Trophoblast cell (in vitro differentiated cells and primary cell): Measurements from ENCODE around the gene POMZP3.
"Not testable (repeated sequence)": the region's sequence is repeated elsewhere in the genome, so short reads cannot be mapped to it uniquely, and the experiment has no call there.

Experiments
- DNase-seq, 2 donors: peaks; one replicate each; pipeline ENCODE4 v3.0.0-alpha.2; 2016
- H2AFZ ChIP-seq: 2 replicates; pipeline ENCODE4 v1.6.1; 2013; ENCODE audit warnings: low read length, moderate library complexity, mild to moderate bottlenecking; ENCODE audit not compliant: insufficient read depth, poor library complexity
- H2AK5ac ChIP-seq: 2 replicates; pipeline ENCODE4 v1.6.1; 2013; ENCODE audit warnings: mild to moderate bottlenecking, low read length
- H2BK120ac ChIP-seq: 2 replicates; pipeline ENCODE4 v1.6.1; 2013; ENCODE audit warnings: low read length, mild to moderate bottlenecking, moderate library complexity; ENCODE audit not compliant: insufficient read depth, poor library complexity
- H2BK12ac ChIP-seq: 2 replicates; pipeline ENCODE4 v1.6.1; 2013; ENCODE audit warnings: mild to moderate bottlenecking, low read length, moderate library complexity
- H2BK5ac ChIP-seq: 2 replicates; pipeline ENCODE4 v1.6.1; 2013; ENCODE audit warnings: low read length, low read depth, moderate library complexity, mild to moderate bottlenecking; ENCODE audit not compliant: poor library complexity
- H3K14ac ChIP-seq: 2 replicates; pipeline ENCODE4 v1.6.1; 2013; ENCODE audit warnings: mild to moderate bottlenecking, low read length
- H3K18ac ChIP-seq: 2 replicates; pipeline ENCODE4 v1.6.1; 2013; ENCODE audit warnings: mild to moderate bottlenecking, low read length
- H3K23ac ChIP-seq: 2 replicates; pipeline ENCODE4 v1.6.1; 2013; ENCODE audit warnings: low read length
- H3K27ac ChIP-seq: 2 replicates; pipeline ENCODE4 v1.5.1; 2013; ENCODE audit warnings: low read depth, mild to moderate bottlenecking, inconsistent platforms, low read length, moderate library complexity
- H3K27me3 ChIP-seq: 2 replicates; pipeline ENCODE4 v1.6.1; 2013; ENCODE audit warnings: inconsistent platforms, mild to moderate bottlenecking, low read length, moderate library complexity; ENCODE audit not compliant: insufficient read depth
- H3K36me3 ChIP-seq, 2 experiments: 1 replicate in 1 of 2; 2 replicates in 1 of 2; pipeline ENCODE4 v1.6.1; 2013; ENCODE audit warnings: low read length in 2 of 2, mild to moderate bottlenecking in 2 of 2, moderate library complexity in 1 of 2; ENCODE audit not compliant: insufficient read depth in 2 of 2, control insufficient read depth in 1 of 2
- H3K4ac ChIP-seq: 2 replicates; pipeline ENCODE4 v1.6.1; 2013; ENCODE audit warnings: low read depth, mild to moderate bottlenecking, low read length, moderate library complexity
- H3K4me1 ChIP-seq, 2 experiments: 1 replicate in 1 of 2; 2 replicates in 1 of 2; pipeline ENCODE4 v1.6.1; 2013; ENCODE audit warnings: low read length in 2 of 2, mild to moderate bottlenecking in 2 of 2, moderate library complexity in 1 of 2; ENCODE audit not compliant: insufficient read depth in 2 of 2, control insufficient read depth in 1 of 2
- H3K4me2 ChIP-seq: 2 replicates; pipeline ENCODE4 v1.6.1; 2013; ENCODE audit warnings: inconsistent platforms, mild to moderate bottlenecking, low read length, moderate library complexity
- H3K4me3 ChIP-seq: 2 replicates; pipeline ENCODE4 v1.5.1; 2013; ENCODE audit warnings: mild to moderate bottlenecking, low read depth, low read length, inconsistent platforms
- H3K79me1 ChIP-seq: one replicate; pipeline ENCODE4 v1.6.1; 2013; ENCODE audit warnings: low read length
- H3K79me2 ChIP-seq: 2 replicates; pipeline ENCODE4 v1.6.1; 2013; ENCODE audit warnings: low read length, mild to moderate bottlenecking; ENCODE audit not compliant: control insufficient read depth, insufficient read depth, poor library complexity
- H3K9ac ChIP-seq: 2 replicates; pipeline ENCODE4 v1.6.1; 2013; ENCODE audit warnings: mild to moderate bottlenecking, low read length
- H3K9me3 ChIP-seq: 2 replicates; pipeline ENCODE4 v1.6.1; 2013; ENCODE audit warnings: low read depth, mild to moderate bottlenecking, control low read depth, inconsistent platforms, low read length; ENCODE audit not compliant: insufficient read depth
- H4K12ac ChIP-seq: 2 replicates; pipeline ENCODE4 v1.6.1; 2013; ENCODE audit warnings: low read depth, mild to moderate bottlenecking, low read length, moderate library complexity
- H4K8ac ChIP-seq: 2 replicates; pipeline ENCODE4 v1.6.1; 2013; ENCODE audit warnings: low read depth, mild to moderate bottlenecking, low read length, moderate library complexity
- H4K91ac ChIP-seq: one replicate; pipeline ENCODE4 v1.6.1; 2013; ENCODE audit warnings: low read depth, mild to moderate bottlenecking, low read length, moderate library complexity
- WGBS: extraction: QIAGEN DNeasy Blood & Tissue Kit; methylation state at CpG from one replicate; pipeline ENCODE4 v1.1.7; 2013; ENCODE audit warnings: missing lambda C conversion rate; ENCODE audit not compliant: insufficient read length, insufficient coverage; ENCODE audit errors: extremely low coverage; 5-methylcytosine and 5-hydroxymethylcytosine counted together

Gene POMZP3

DNA sequence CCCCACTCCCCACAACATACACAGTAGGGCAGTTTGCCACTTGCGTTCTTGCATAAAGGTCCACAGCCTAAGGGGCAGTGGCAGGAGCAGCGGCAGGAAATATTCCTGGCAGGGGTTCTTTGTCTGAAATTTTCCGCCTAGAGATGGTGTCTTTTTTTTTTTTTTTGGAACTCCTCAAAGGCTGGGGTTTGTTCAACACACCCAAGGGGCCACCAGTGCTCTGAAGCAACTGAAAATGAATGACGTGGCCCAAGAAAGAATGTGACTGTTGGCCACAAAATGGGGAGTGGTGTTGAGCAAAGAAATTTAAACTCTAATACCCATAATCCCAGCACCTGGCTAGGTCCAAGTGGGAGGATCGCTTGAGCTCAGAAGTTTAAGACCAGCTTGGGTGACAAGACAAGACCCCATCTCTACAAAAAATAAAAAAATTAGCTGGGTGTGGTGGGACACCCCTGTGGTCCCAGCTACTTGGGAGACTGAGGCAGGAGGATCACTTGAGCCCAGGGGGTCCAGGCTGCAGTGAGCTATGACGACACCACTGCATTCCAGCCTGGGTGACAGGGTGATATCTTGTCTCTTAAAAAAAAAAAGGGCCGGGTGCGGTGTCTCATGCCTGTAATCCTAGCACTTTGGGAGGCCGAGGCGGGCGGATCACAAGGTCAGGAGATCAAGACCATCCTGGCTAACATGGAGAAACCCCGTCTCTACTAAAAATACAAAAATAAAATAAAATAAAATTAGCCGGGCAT, 7.5 kb downstream of the POMZP3 start:
- H3K79me1 ChIP-seq, H3K4me2 ChIP-seq, H3K27me3 ChIP-seq, H3K9ac ChIP-seq, H3K79me2 ChIP-seq, H2BK12ac ChIP-seq, H4K91ac ChIP-seq, H3K36me3 ChIP-seq, H4K8ac ChIP-seq, H4K12ac ChIP-seq, H2BK5ac ChIP-seq, DNase-seq, H3K27ac ChIP-seq, H3K4me3 ChIP-seq, H2AK5ac ChIP-seq, H2BK120ac ChIP-seq, H3K4me1 ChIP-seq, H2AFZ ChIP-seq, H3K9me3 ChIP-seq, H3K18ac ChIP-seq, H3K23ac ChIP-seq, H3K14ac ChIP-seq, H3K4ac ChIP-seq: not testable (repeated sequence)
- no CpG with 5 or more reads among the region's 13 CpGs for WGBS

- not testable (repeated sequence) for H3K4me3 ChIP-seq, H3K79me1 ChIP-seq, H3K4ac ChIP-seq, H2AK5ac ChIP-seq, H3K14ac ChIP-seq, H2BK12ac ChIP-seq, H3K23ac ChIP-seq, H3K27ac ChIP-seq, H3K4me1 ChIP-seq, H3K27me3 ChIP-seq, DNase-seq, H2BK5ac ChIP-seq, H3K4me2 ChIP-seq, H3K36me3 ChIP-seq, H2BK120ac ChIP-seq, H4K91ac ChIP-seq, H4K12ac ChIP-seq, H4K8ac ChIP-seq, H3K79me2 ChIP-seq, H3K9me3 ChIP-seq, H2AFZ ChIP-seq, H3K18ac ChIP-seq, H3K9ac ChIP-seq
- no CpG with 5 or more reads among the region's 3 CpGs for WGBS
Observed at GRCh38 chr7:76613783-76614182, 13.3 kb downstream of the POMZP3 start.

DNA sequence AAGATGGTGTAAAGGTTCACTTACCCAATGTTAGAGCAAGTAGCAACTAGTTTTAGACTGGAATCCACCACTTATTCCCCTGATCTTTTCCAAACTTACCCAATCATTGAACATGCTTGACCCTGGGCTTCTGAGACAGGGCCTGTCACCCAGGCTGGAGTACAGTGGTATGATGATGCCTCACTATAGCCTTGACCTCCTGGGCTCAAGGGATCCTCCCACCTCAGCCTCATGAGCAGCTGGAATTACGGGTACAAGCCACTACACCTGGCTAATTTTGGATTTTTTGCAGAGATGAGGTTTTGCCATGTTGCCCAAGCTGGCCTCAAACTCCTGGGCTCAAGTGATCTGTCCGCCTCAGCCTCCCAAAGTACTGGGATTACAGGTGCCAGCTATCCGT, 14.8 kb downstream of the POMZP3 start:
- not testable (repeated sequence) for H3K4me3 ChIP-seq, H4K12ac ChIP-seq, H3K27me3 ChIP-seq, H3K18ac ChIP-seq, H3K36me3 ChIP-seq, H3K4me1 ChIP-seq, H2BK5ac ChIP-seq, H4K91ac ChIP-seq, H2AFZ ChIP-seq, H3K9me3 ChIP-seq, H2BK12ac ChIP-seq, H4K8ac ChIP-seq, DNase-seq, H3K27ac ChIP-seq, H3K79me1 ChIP-seq, H3K79me2 ChIP-seq, H3K9ac ChIP-seq, H2BK120ac ChIP-seq, H3K23ac ChIP-seq, H3K4me2 ChIP-seq, H2AK5ac ChIP-seq, H3K14ac ChIP-seq, H3K4ac ChIP-seq
- no CpG with 5 or more reads among the region's 3 CpGs for WGBS

- not testable (repeated sequence) for H3K18ac ChIP-seq, H2AK5ac ChIP-seq, H4K8ac ChIP-seq, H3K4ac ChIP-seq, H3K23ac ChIP-seq, H3K9ac ChIP-seq, H3K4me3 ChIP-seq, H2BK120ac ChIP-seq, H2BK12ac ChIP-seq, H4K91ac ChIP-seq, H3K79me1 ChIP-seq, H2AFZ ChIP-seq, H2BK5ac ChIP-seq, H3K27me3 ChIP-seq, H3K14ac ChIP-seq, DNase-seq, H4K12ac ChIP-seq, H3K36me3 ChIP-seq, H3K4me1 ChIP-seq, H3K4me2 ChIP-seq, H3K79me2 ChIP-seq, H3K9me3 ChIP-seq, H3K27ac ChIP-seq
- no CpG with 5 or more reads among the region's 10 CpGs for WGBS
Observed at GRCh38 chr7:76609864-76610263, 17.2 kb downstream of the POMZP3 start.
